HCT116 (cell line): ENCODE data around the gene LMX1A.

Experiments
- CTCF ChIP-seq, 3 experiments: fragments of 200-600 bp in 1 of 3; sonication (generic) in 1 of 3; IDR thresholded peaks in 2 of 3; conservative IDR thresholded peaks in 1 of 3; 2 replicates each; pipeline ENCODE4 v1.5.1; 2012 to 2017; ENCODE audit warnings: low read depth in 2 of 3, low read length in 2 of 3, antibody characterized with exemption in 1 of 3, borderline replicate concordance in 1 of 3, control low read depth in 1 of 3, mild to moderate bottlenecking in 1 of 3, mixed read lengths in 1 of 3, mixed run types in 1 of 3, moderate library complexity in 1 of 3; ENCODE audit not compliant: insufficient read depth in 1 of 3
- EZH2 ChIP-seq: fragments of 200-600 bp; sonication (generic); IDR thresholded peaks from 2 replicates; pipeline ENCODE4 v1.6.1; 2017; ENCODE audit warnings: antibody characterized with exemption, mixed run types
- EZH2phosphoT487 ChIP-seq: fragments of 200-600 bp; IDR thresholded peaks from 2 replicates; pipeline ENCODE4 v1.6.1; 2018; ENCODE audit warnings: antibody characterized with exemption, borderline replicate concordance
- POLR2A ChIP-seq: IDR thresholded peaks from 2 replicates; pipeline ENCODE4 v1.7.0; 2011; ENCODE audit warnings: borderline replicate concordance; ENCODE audit not compliant: insufficient read depth, insufficient read length; ENCODE audit errors: extremely low read depth
- POLR2AphosphoS5 ChIP-seq: IDR thresholded peaks from 2 replicates; pipeline ENCODE4 v1.6.1; 2011; ENCODE audit warnings: mild to moderate bottlenecking, low read depth, low read length, moderate library complexity
- RAD21 ChIP-seq: IDR thresholded peaks from 2 replicates; pipeline ENCODE4 v1.6.1; 2012; ENCODE audit warnings: low read depth, mild to moderate bottlenecking
- YY1 ChIP-seq: IDR thresholded peaks from 2 replicates; pipeline ENCODE4 v1.6.1; 2011; ENCODE audit warnings: low read length, low read depth, moderate library complexity, mild to moderate bottlenecking; ENCODE audit not compliant: insufficient replicate concordance; ENCODE audit errors: extremely low read depth
- ZNF274 ChIP-seq: fragments of 200-500 bp; sonication (Bioruptor generic); IDR thresholded peaks from 2 replicates; pipeline ENCODE4 v1.6.1; 2014; ENCODE audit warnings: mild to moderate bottlenecking, low read depth, low read length, inconsistent platforms

GRCh38 chr1:165239873-165240272, 116.6 kb downstream of the LMX1A start:
- TF ChIP-seq EZH2: no peak
- no peak for TF ChIP-seq POLR2AphosphoS5
- TF ChIP-seq POLR2A: no peak
- TF ChIP-seq CTCF (IDR thresholded peaks at IDR 0.05 in 2 of 3, conservative IDR thresholded peaks at IDR 0.05 in 1 of 3; ENCODE audit: borderline replicate concordance in 1 of 3, insufficient read depth in 1 of 3, low read depth in 2 of 3, low read length in 2 of 3): no peak
- TF ChIP-seq YY1: no peak
- no peak for TF ChIP-seq ZNF274
- no peak for TF ChIP-seq EZH2phosphoT487
- no peak for TF ChIP-seq RAD21
